ENCODE results near the gene NT5C1B.

GRCh38 chr2:18546567-18546966 is 42.8 kb downstream of the NT5C1B start:
- TF ChIP-seq, protein P1, sequence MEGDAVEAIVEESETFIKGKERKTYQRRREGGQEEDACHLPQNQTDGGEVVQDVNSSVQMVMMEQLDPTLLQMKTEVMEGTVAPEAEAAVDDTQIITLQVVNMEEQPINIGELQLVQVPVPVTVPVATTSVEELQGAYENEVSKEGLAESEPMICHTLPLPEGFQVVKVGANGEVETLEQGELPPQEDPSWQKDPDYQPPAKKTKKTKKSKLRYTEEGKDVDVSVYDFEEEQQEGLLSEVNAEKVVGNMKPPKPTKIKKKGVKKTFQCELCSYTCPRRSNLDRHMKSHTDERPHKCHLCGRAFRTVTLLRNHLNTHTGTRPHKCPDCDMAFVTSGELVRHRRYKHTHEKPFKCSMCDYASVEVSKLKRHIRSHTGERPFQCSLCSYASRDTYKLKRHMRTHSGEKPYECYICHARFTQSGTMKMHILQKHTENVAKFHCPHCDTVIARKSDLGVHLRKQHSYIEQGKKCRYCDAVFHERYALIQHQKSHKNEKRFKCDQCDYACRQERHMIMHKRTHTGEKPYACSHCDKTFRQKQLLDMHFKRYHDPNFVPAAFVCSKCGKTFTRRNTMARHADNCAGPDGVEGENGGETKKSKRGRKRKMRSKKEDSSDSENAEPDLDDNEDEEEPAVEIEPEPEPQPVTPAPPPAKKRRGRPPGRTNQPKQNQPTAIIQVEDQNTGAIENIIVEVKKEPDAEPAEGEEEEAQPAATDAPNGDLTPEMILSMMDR (IDR thresholded peaks at IDR 0.05) = no peak
- no peak for TF ChIP-seq POLR2A (IDR thresholded peaks at IDR 0.05; ENCODE audit: low read depth)

Measured in esophagus muscularis mucosa (tissue), 3 donors.